GM23248 (cell line): ENCODE data around the gene ZBTB8OS. TPM values are rescaled to one million over a fixed set of nuclear protein-coding genes. Genes with fewer than 3 reads are reported as not detected.

Experiments used
- DNase-seq: peaks from one replicate; pipeline ENCODE4 v3.0.0-alpha.2; 2015
- H2AFZ ChIP-seq: fragments of 200-600 bp; sonication (generic); 2 replicates; pipeline ENCODE4 v1.6.1; 2016; ENCODE audit warnings: antibody characterized with exemption
- H3F3A ChIP-seq: fragments of 200-600 bp; sonication (generic); 2 replicates; pipeline ENCODE4 v1.6.1; 2016; ENCODE audit warnings: mild to moderate bottlenecking, antibody characterized with exemption, mixed run types; ENCODE audit not compliant: insufficient read depth
- H3K27ac ChIP-seq: fragments of 200-600 bp; sonication (generic); 2 replicates; pipeline ENCODE4 v1.5.1; 2016; ENCODE audit warnings: mild to moderate bottlenecking
- H3K27me3 ChIP-seq: fragments of 200-600 bp; sonication (generic); replicated peaks from 2 replicates; pipeline ENCODE4 v1.6.1; 2016; ENCODE audit warnings: mild to moderate bottlenecking; ENCODE audit not compliant: insufficient read depth
- H3K36me3 ChIP-seq: fragments of 200-600 bp; sonication (generic); 2 replicates; pipeline ENCODE4 v1.6.1; 2016; ENCODE audit warnings: low read depth, mild to moderate bottlenecking
- H3K4me1 ChIP-seq: fragments of 200-600 bp; sonication (generic); 2 replicates; pipeline ENCODE4 v1.6.1; 2016; ENCODE audit warnings: mild to moderate bottlenecking; ENCODE audit not compliant: insufficient read depth
- H3K4me2 ChIP-seq: fragments of 200-600 bp; sonication (generic); one replicate; pipeline ENCODE4 v1.6.1; 2016; ENCODE audit warnings: mild to moderate bottlenecking; ENCODE audit not compliant: unreplicated experiment
- H3K4me3 ChIP-seq: fragments of 200-600 bp; sonication (generic); 2 replicates; pipeline ENCODE4 v1.5.1; 2016; ENCODE audit warnings: mild to moderate bottlenecking
- H3K79me2 ChIP-seq: fragments of 200-600 bp; sonication (generic); 2 replicates; pipeline ENCODE4 v1.6.1; 2016; ENCODE audit warnings: mild to moderate bottlenecking; ENCODE audit not compliant: insufficient read depth
- H3K9ac ChIP-seq: fragments of 200-600 bp; sonication (generic); 2 replicates; pipeline ENCODE4 v1.6.1; 2016; ENCODE audit warnings: mild to moderate bottlenecking
- H3K9me2 ChIP-seq: fragments of 200-600 bp; sonication (generic); 2 replicates; pipeline ENCODE4 v1.6.1; 2016; ENCODE audit warnings: mixed run types, mild to moderate bottlenecking, moderate library complexity; ENCODE audit not compliant: insufficient read depth
- H3K9me3 ChIP-seq: fragments of 200-600 bp; sonication (generic); one replicate; pipeline ENCODE4 v1.6.1; 2017; ENCODE audit warnings: low read depth
- H4K20me1 ChIP-seq: fragments of 200-600 bp; sonication (generic); 2 replicates; pipeline ENCODE4 v1.6.0; 2016; ENCODE audit not compliant: insufficient read depth
- EZH2 ChIP-seq: fragments of 200-600 bp; sonication (generic); IDR thresholded peaks from 2 replicates; pipeline ENCODE4 v1.6.1; 2018; ENCODE audit warnings: antibody characterized with exemption, mild to moderate bottlenecking; ENCODE audit not compliant: insufficient read depth, poor library complexity, severe bottlenecking
- EZH2phosphoT487 ChIP-seq: fragments of 200-600 bp; sonication (generic); IDR thresholded peaks from 2 replicates; pipeline ENCODE4 v1.6.1; 2018; ENCODE audit warnings: antibody characterized with exemption, moderate library complexity, mild to moderate bottlenecking, low read depth; ENCODE audit not compliant: insufficient read depth
- WGBS, 2 experiments: methylation state at CpG; one replicate each; pipeline ENCODE4 v1.1.6; 2015 to 2017; ENCODE audit warnings: low lambda C conversion rate in 2 of 2, low coverage in 1 of 2; ENCODE audit errors: missing lambda C conversion rate in 2 of 2; 5-methylcytosine and 5-hydroxymethylcytosine counted together
- in situ Hi-C: fragments of 300-500 bp; cut with MboI; formaldehyde crosslinking; loops from 2 replicates; pipeline ENCODE4 v1.15.0; 2020
- polyA plus RNA-seq: library from polyadenylated mRNA; unstranded; fragments of >200 nt; fragmentation: Nextera tagmentation; extraction: Ambion mirVana; gene quantifications from 2 replicates; pipeline ENCODE4 v1.2.1, GENCODE V29; 2016
- small RNA-seq: library from RNA; depleted of rRNA; stranded (forward); fragments of <200 nt; gene quantifications from one replicate; pipeline ENCODE3, GENCODE V24; 2014; ENCODE audit warnings: low read depth, low replicate concordance
- total RNA-seq: library from RNA; depleted of rRNA; stranded (reverse); fragments of >200 nt; shearing (Covaris generic); gene quantifications from 2 replicates; pipeline ENCODE4 v1.2.3, GENCODE V29; 2014; rRNA removed

The ZBTB8OS gene
- total and polyA plus RNA-seq, 2 experiments from 2014 or later = 37.0 to 52.9 TPM

GRCh38 chr1:32605711-32606424 is 44.5 kb downstream of the ZBTB8OS start:
- no peaks in the 10 kb centered on the region for H4K20me1 ChIP-seq
- no peak overlapping the region for H3K4me3 ChIP-seq
- no peak for DNase-seq
- no peaks in the 10 kb centered on the region for H3K27me3 ChIP-seq
- no peaks in the 10 kb centered on the region for H3K9me2 ChIP-seq
- H3K9me3 ChIP-seq = no peaks in the 10 kb centered on the region
- no peak overlapping the region for H3K9ac ChIP-seq
- peaks cover 8% of the 10 kb centered on the region; the same call in 1 of the 2 replicates for H3F3A ChIP-seq
- H3K4me2 ChIP-seq = no peak overlapping the region
- in situ Hi-C loops = no loop called here
- H3K27ac ChIP-seq = no peak overlapping the region
- no peak overlapping the region for H2AFZ ChIP-seq
- 90 to 95% methylated on average over 15 to 17 of the region's 17 CpGs for WGBS, 2 experiments
- H3K4me1 ChIP-seq = no peaks in the 10 kb centered on the region
- H3K36me3 ChIP-seq = no peaks in the 10 kb centered on the region; the same call in 1 of the 2 replicates
- no peaks in the 10 kb centered on the region for H3K79me2 ChIP-seq
- TF ChIP-seq EZH2 (no peak), EZH2phosphoT487 (no peak)

GRCh38 chr1:32600034-32600433 is 50.3 kb downstream of the ZBTB8OS start:
- DNase-seq = no peak
- WGBS, 2 experiments = 90 to 96% methylated on average over 2 of the region's 2 CpGs
- in situ Hi-C loops = no loop called here

GRCh38 chr1:32592943-32593342 is 57.4 kb downstream of the ZBTB8OS start:
- peaks cover 11% of the 10 kb centered on the region; the same call in 1 of the 2 replicates for H3K36me3 ChIP-seq
- H3K9ac ChIP-seq = no peak overlapping the region
- no peak overlapping the region for H2AFZ ChIP-seq
- no peaks in the 10 kb centered on the region for H3K27me3 ChIP-seq
- H3K9me2 ChIP-seq = no peaks in the 10 kb centered on the region
- 95 to 99% methylated on average over 9 of the region's 9 CpGs for WGBS, 2 experiments
- H3K4me2 ChIP-seq = no peak overlapping the region
- no peaks in the 10 kb centered on the region for H4K20me1 ChIP-seq
- in situ Hi-C loops = no loop called here
- DNase-seq = peak; percentile 8
- no peaks in the 10 kb centered on the region for H3K9me3 ChIP-seq
- H3K4me3 ChIP-seq = no peak overlapping the region
- no peaks in the 10 kb centered on the region for H3F3A ChIP-seq
- TF ChIP-seq EZH2phosphoT487 = no peak
- no peak for TF ChIP-seq EZH2
- H3K79me2 ChIP-seq = no peaks in the 10 kb centered on the region
- H3K27ac ChIP-seq = no peak overlapping the region
- no peaks in the 10 kb centered on the region for H3K4me1 ChIP-seq

More at GRCh38 chr1:32600034-32600433, 50.3 kb downstream of the ZBTB8OS start:
- no peaks in the 10 kb centered on the region for H3K4me1 ChIP-seq
- no peak overlapping the region for H3K4me2 ChIP-seq
- no peaks in the 10 kb centered on the region for H3K27me3 ChIP-seq
- no peaks in the 10 kb centered on the region for H3F3A ChIP-seq
- TF ChIP-seq EZH2phosphoT487 (no peak), EZH2 (no peak)
- no peaks in the 10 kb centered on the region for H3K9me2 ChIP-seq
- H3K9me3 ChIP-seq = no peaks in the 10 kb centered on the region
- no peaks in the 10 kb centered on the region for H4K20me1 ChIP-seq
- H3K9ac ChIP-seq = no peak overlapping the region
- H3K79me2 ChIP-seq = no peaks in the 10 kb centered on the region
- H3K36me3 ChIP-seq = peaks cover 6% of the 10 kb centered on the region; the same call in 1 of the 2 replicates
- no peak overlapping the region for H3K4me3 ChIP-seq
- no peak overlapping the region for H2AFZ ChIP-seq
- H3K27ac ChIP-seq = no peak overlapping the region

- DNase-seq = no peak
- 74 to 75% methylated on average over 10 of the region's 10 CpGs for WGBS, 2 experiments
- no peak overlapping the region for H3K4me3 ChIP-seq
Observed at GRCh38 chr1:32580348-32581017, 69.9 kb downstream of the ZBTB8OS start.

More at GRCh38 chr1:32580348-32581017, 69.9 kb downstream of the ZBTB8OS start:
- H3K27ac ChIP-seq = no peak overlapping the region
- no peaks in the 10 kb centered on the region for H3K36me3 ChIP-seq
- no peaks in the 10 kb centered on the region for H3K79me2 ChIP-seq
- H3K4me2 ChIP-seq = no peak overlapping the region
- H3K4me1 ChIP-seq = no peaks in the 10 kb centered on the region
- no peaks in the 10 kb centered on the region for H4K20me1 ChIP-seq
- H3K9ac ChIP-seq = no peak overlapping the region
- H3K9me2 ChIP-seq = no peaks in the 10 kb centered on the region
- no peaks in the 10 kb centered on the region for H3K9me3 ChIP-seq
- no peaks in the 10 kb centered on the region for H3F3A ChIP-seq
- in situ Hi-C loops = no loop called here
- no peaks in the 10 kb centered on the region for H3K27me3 ChIP-seq
- H2AFZ ChIP-seq = no peak overlapping the region
- TF ChIP-seq EZH2phosphoT487 = no peak
- no peak for TF ChIP-seq EZH2

Small RNA genes lying within 50 kb of the gene (small RNA-seq; reads per million reads assigned to genes)
- gene RF00019 = not detected

Other genes with a start within 250 kb of the ZBTB8OS start
- gene ZBTB8B, start 185.5 kb downstream of the ZBTB8OS start, total RNA-seq = not detected in 2 replicates
- not detected in 2 replicates for gene ZBTB8B, start 185.5 kb downstream of the ZBTB8OS start, polyA plus RNA-seq
- gene ZBTB8A, start 111.1 kb downstream of the ZBTB8OS start, total RNA-seq = 5.3 and 5.6 TPM in 2 replicates
- gene ZBTB8A, start 111.1 kb downstream of the ZBTB8OS start, polyA plus RNA-seq = 6.8 and 8.5 TPM in 2 replicates
- 72.4 and 89.9 TPM in 2 replicates for gene RBBP4, start 658 bp upstream of the ZBTB8OS start, total RNA-seq
- gene RBBP4, start 658 bp upstream of the ZBTB8OS start, polyA plus RNA-seq = 109 and 116 TPM in 2 replicates
- 103 and 112 TPM in 2 replicates for gene SYNC, start 52.2 kb upstream of the ZBTB8OS start, total RNA-seq
- 60.0 and 60.5 TPM in 2 replicates for gene SYNC, start 52.2 kb upstream of the ZBTB8OS start, polyA plus RNA-seq
- 125 and 135 TPM in 2 replicates for gene YARS1, start 166.8 kb upstream of the ZBTB8OS start, total RNA-seq
- 179 and 185 TPM in 2 replicates for gene YARS1, start 166.8 kb upstream of the ZBTB8OS start, polyA plus RNA-seq
- 25.2 and 35.0 TPM in 2 replicates for gene S100PBP, start 167.1 kb upstream of the ZBTB8OS start, total RNA-seq
- 12.1 and 15.7 TPM in 2 replicates for gene S100PBP, start 167.1 kb upstream of the ZBTB8OS start, polyA plus RNA-seq
- 0.76 TPM in 1 of 2 replicates, not detected in the other for gene FNDC5, start 220.4 kb upstream of the ZBTB8OS start, total RNA-seq
- gene FNDC5, start 220.4 kb upstream of the ZBTB8OS start, polyA plus RNA-seq = 0.15 and 0.33 TPM in 2 replicates
- not detected in 2 replicates for gene HPCA, start 235.9 kb upstream of the ZBTB8OS start, total RNA-seq
- gene HPCA, start 235.9 kb upstream of the ZBTB8OS start, polyA plus RNA-seq = not detected in 2 replicates